HepG2 (cell line): ENCODE data around the gene SLC22A23. TPM values are rescaled to one million over a fixed set of nuclear protein-coding genes. Genes with fewer than 3 reads are reported as not detected.

Source experiments
- HNRNPL ChIP-seq: fragments of 200-400 bp; formaldehyde crosslinking; IDR thresholded peaks from 2 replicates; pipeline ENCODE4 v1.6.1; 2017; ENCODE audit warnings: mild to moderate bottlenecking, low read depth, low read length
- MIXL1 ChIP-seq: IDR thresholded peaks from 2 replicates; pipeline ENCODE4 v1.6.1; 2016
- MXD4 ChIP-seq: IDR thresholded peaks from 2 replicates; pipeline ENCODE4 v1.6.1; 2016; ENCODE audit warnings: mild to moderate bottlenecking, missing biosample characterization, missing genetic modification reagents
- NRL ChIP-seq: sonication (generic); formaldehyde crosslinking; IDR thresholded peaks from 2 replicates; pipeline ENCODE4 v1.5.0; 2020; ENCODE audit warnings: missing genetic modification reagents, mild to moderate bottlenecking, moderate library complexity, borderline replicate concordance
- PRDM4 ChIP-seq: sonication (generic); formaldehyde crosslinking; IDR thresholded peaks from 2 replicates; pipeline ENCODE4 v1.9.0; 2021; ENCODE audit warnings: missing genetic modification reagents, borderline replicate concordance
- REPIN1 ChIP-seq: sonication (generic); formaldehyde crosslinking; IDR thresholded peaks from 2 replicates; pipeline ENCODE4 v1.8.0; 2022; ENCODE audit warnings: missing genetic modification reagents, low read depth, mild to moderate bottlenecking, borderline replicate concordance
- RFX3 ChIP-seq: IDR thresholded peaks from 2 replicates; pipeline ENCODE4 v1.6.1; 2016; ENCODE audit warnings: missing biosample characterization, missing genetic modification reagents
- SALL2 ChIP-seq: sonication (generic); formaldehyde crosslinking; IDR thresholded peaks from 2 replicates; pipeline ENCODE4 v1.8.1; 2023; ENCODE audit warnings: mild to moderate bottlenecking, missing genetic modification reagents, inconsistent platforms
- SMARCC2 ChIP-seq: fragments of 450-650 bp; IDR thresholded peaks from 2 replicates; pipeline ENCODE4 v1.6.1; 2017; ENCODE audit warnings: antibody characterized with exemption, mild to moderate bottlenecking
- SNAPC2 ChIP-seq: sonication (generic); formaldehyde crosslinking; IDR thresholded peaks from 2 replicates; pipeline ENCODE4 v1.8.1; 2022; ENCODE audit warnings: mild to moderate bottlenecking, missing genetic modification reagents
- TRIM24 ChIP-seq: sonication (generic); formaldehyde crosslinking; IDR thresholded peaks from 2 replicates; pipeline ENCODE4 v1.8.0; 2022; ENCODE audit warnings: mild to moderate bottlenecking, missing genetic modification reagents
- ZFP36 ChIP-seq: fragments of 150-350 bp; IDR thresholded peaks from 2 replicates; pipeline ENCODE4 v1.6.1; 2018; ENCODE audit warnings: borderline replicate concordance, low read length, low read depth; ENCODE audit not compliant: partially characterized antibody
- ZFP36L1 ChIP-seq: sonication (generic); formaldehyde crosslinking; IDR thresholded peaks from 2 replicates; pipeline ENCODE4 v1.8.0; 2022; ENCODE audit warnings: mild to moderate bottlenecking, missing genetic modification reagents, moderate library complexity
- ZHX1 ChIP-seq: sonication (generic); formaldehyde crosslinking; IDR thresholded peaks from 2 replicates; pipeline ENCODE4 v1.8.1; 2022; ENCODE audit warnings: low read depth, mild to moderate bottlenecking, missing genetic modification reagents
- ZNF230 ChIP-seq: sonication (generic); formaldehyde crosslinking; IDR thresholded peaks from 2 replicates; pipeline ENCODE4 v1.4.0; 2020; ENCODE audit warnings: mild to moderate bottlenecking, missing genetic modification reagents
- ZNF414 ChIP-seq: sonication (generic); formaldehyde crosslinking; IDR thresholded peaks from 2 replicates; pipeline ENCODE4 v1.5.0; 2020; ENCODE audit warnings: missing genetic modification reagents
- ZNF558 ChIP-seq: sonication (generic); formaldehyde crosslinking; IDR thresholded peaks from 2 replicates; pipeline ENCODE4 v1.9.0; 2022; ENCODE audit warnings: mild to moderate bottlenecking, missing genetic modification reagents, borderline replicate concordance
- ZNF570 ChIP-seq: sonication (generic); formaldehyde crosslinking; IDR thresholded peaks from 2 replicates; pipeline ENCODE4 v1.4.0; 2020; ENCODE audit warnings: mild to moderate bottlenecking, missing genetic modification reagents, borderline replicate concordance
- ZNF660 ChIP-seq: sonication (generic); formaldehyde crosslinking; IDR thresholded peaks from 2 replicates; pipeline ENCODE4 v1.5.1; 2020; ENCODE audit warnings: mild to moderate bottlenecking, low read depth, missing genetic modification reagents, borderline replicate concordance
- polyA plus RNA-seq, 8 experiments: library from polyadenylated mRNA; depleted of rRNA in 3 of 8; stranded (reverse) in 7 of 8; unstranded in 1 of 8; fragments of >200 nt; fragmentation: Illumina TruSeq in 4 of 8; extraction: Trizol in 4 of 8; gene quantifications; 2 replicates each; pipeline versions ENCODE4 v1.2.1 to v1.2.3, GENCODE V29; 2011 to 2016; ENCODE audit warnings: low read depth in 4 of 8, missing spikeins in 1 of 8, mixed read lengths in 1 of 8; ENCODE audit not compliant: insufficient read depth in 1 of 8
- total RNA-seq, 5 experiments: library from RNA; depleted of rRNA; stranded (reverse); fragments of >200 nt; fragmentation: Illumina TruSeq; extraction: Trizol; gene quantifications; 2 replicates each; pipeline ENCODE4 v1.2.3, GENCODE V29; 2016; ENCODE audit warnings: low read depth in 1 of 5
- TF ChIP-seq, protein P1 (sequence below), 2 experiments: fragments of 450-650 bp in 1 of 2; sonication (generic) in 1 of 2; formaldehyde crosslinking; IDR thresholded peaks; 2 replicates each; pipeline versions ENCODE4 v1.5.0 to v1.8.0; 2020 to 2022; ENCODE audit warnings: mild to moderate bottlenecking in 1 of 2, missing genetic modification reagents in 1 of 2
- TF ChIP-seq, protein P2 (sequence below): fragments of 450-650 bp; IDR thresholded peaks from 2 replicates; pipeline ENCODE4 v1.6.1; 2016

The SLC22A23 gene
- total and polyA plus RNA-seq, 2 of the 13 experiments (the other 11 are each of a cell fraction or from before 2014, with no cell fraction given) = 11.8 to 17.5 TPM

DNA sequence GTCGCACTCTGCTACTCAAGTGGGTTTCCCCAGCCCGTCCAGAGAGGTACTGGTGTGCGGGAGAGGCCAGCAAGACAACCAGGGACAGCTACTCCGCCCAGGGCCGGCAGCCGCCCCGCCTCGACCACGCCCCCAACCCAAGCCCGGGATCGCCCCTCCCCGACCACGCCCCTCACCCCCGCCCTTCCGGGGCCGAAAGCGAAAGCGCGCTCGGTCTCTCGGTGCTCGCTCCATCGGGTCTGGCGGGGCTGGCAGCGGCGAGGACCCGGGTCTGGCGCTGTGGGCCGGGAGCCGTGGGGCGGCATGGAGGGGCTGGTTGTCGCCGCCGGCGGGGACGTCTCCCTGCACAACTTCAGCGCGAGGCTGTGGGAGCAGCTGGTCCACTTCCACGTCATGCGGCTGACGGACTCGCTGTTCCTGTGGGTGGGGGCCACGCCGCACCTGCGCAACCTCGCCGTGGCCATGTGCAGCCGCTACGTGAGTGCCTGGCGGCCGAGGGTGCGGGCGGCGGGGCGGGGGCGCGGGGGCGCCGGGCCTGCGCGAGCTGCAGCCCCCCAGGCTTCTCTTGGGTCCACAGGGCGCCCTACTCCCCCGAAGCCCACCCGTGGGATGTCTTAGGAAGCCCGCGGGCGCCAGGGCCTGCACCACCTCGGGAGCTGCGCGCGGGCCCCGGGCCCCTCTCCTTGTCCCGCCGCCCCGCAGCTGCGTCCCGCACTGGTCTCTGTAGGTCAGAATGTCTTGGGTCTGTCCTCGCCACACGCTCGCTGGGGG, 197.9 kb downstream of the SLC22A23 start, which contains the start of gene PSMG4 (continued):
- TF ChIP-seq, protein P1, sequence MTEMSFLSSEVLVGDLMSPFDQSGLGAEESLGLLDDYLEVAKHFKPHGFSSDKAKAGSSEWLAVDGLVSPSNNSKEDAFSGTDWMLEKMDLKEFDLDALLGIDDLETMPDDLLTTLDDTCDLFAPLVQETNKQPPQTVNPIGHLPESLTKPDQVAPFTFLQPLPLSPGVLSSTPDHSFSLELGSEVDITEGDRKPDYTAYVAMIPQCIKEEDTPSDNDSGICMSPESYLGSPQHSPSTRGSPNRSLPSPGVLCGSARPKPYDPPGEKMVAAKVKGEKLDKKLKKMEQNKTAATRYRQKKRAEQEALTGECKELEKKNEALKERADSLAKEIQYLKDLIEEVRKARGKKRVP (CRISPR knock-in tag; IDR thresholded peaks at IDR 0.05) = peak in 1 of 2 experiments; percentile 64; a peak in 2 of 4 replicates
- TF ChIP-seq ZNF414 (CRISPR knock-in tag) (no peak), ZHX1 (CRISPR knock-in tag) (peak; percentile 90), PRDM4 (CRISPR knock-in tag) (0 out of 2 replicates have a peak, but pooled peaks have one; percentile 62), ZNF570 (CRISPR knock-in tag) (0 out of 2 replicates have a peak, but pooled peaks have one; percentile 89), MXD4 (CRISPR knock-in tag) (peak; percentile 96), MIXL1 (CRISPR knock-in tag) (0 out of 2 replicates have a peak, but pooled peaks have one; percentile 82), TRIM24 (CRISPR knock-in tag) (no peak), SALL2 (CRISPR knock-in tag) (peak; percentile 93), ZNF660 (CRISPR knock-in tag) (no peak), SNAPC2 (CRISPR knock-in tag) (peak; percentile 80; the same call in 1 of the 2 replicates), HNRNPL (no peak), REPIN1 (CRISPR knock-in tag) (peak; percentile 90), SMARCC2 (no peak), ZFP36 (no peak), RFX3 (CRISPR knock-in tag) (no peak), ZNF230 (CRISPR knock-in tag) (peak; percentile 85), NRL (CRISPR knock-in tag) (peak; percentile 64; the same call in 1 of the 2 replicates), ZFP36L1 (CRISPR knock-in tag) (no peak), ZNF558 (CRISPR knock-in tag) (peak; percentile 57; the same call in 1 of the 2 replicates)
- TF ChIP-seq, protein P2, sequence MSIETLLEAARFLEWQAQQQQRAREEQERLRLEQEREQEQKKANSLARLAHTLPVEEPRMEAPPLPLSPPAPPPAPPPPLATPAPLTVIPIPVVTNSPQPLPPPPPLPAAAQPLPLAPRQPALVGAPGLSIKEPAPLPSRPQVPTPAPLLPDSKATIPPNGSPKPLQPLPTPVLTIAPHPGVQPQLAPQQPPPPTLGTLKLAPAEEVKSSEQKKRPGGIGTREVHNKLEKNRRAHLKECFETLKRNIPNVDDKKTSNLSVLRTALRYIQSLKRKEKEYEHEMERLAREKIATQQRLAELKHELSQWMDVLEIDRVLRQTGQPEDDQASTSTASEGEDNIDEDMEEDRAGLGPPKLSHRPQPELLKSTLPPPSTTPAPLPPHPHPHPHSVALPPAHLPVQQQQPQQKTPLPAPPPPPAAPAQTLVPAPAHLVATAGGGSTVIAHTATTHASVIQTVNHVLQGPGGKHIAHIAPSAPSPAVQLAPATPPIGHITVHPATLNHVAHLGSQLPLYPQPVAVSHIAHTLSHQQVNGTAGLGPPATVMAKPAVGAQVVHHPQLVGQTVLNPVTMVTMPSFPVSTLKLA = peak; percentile 69
